GM12865 (cell line): Measurements from ENCODE around the gene CERS6.

ENCODE experiments used
- DNase-seq: peaks from one replicate; pipeline ENCODE4 v3.0.0; 2010; ENCODE audit warnings: low read depth
- H3K4me3 ChIP-seq: 2 replicates; pipeline ENCODE4 v1.5.1; 2011; ENCODE audit warnings: mild to moderate bottlenecking, low read depth, low read length, control low read depth
- TF ChIP-seq, protein P1 (sequence below): IDR thresholded peaks from 2 replicates; pipeline ENCODE4 v1.5.1; 2011; ENCODE audit warnings: low read length, control low read depth, low read depth, inconsistent platforms; ENCODE audit not compliant: insufficient read depth; ENCODE audit errors: missing control alignments

CERS6 gene

DNA sequence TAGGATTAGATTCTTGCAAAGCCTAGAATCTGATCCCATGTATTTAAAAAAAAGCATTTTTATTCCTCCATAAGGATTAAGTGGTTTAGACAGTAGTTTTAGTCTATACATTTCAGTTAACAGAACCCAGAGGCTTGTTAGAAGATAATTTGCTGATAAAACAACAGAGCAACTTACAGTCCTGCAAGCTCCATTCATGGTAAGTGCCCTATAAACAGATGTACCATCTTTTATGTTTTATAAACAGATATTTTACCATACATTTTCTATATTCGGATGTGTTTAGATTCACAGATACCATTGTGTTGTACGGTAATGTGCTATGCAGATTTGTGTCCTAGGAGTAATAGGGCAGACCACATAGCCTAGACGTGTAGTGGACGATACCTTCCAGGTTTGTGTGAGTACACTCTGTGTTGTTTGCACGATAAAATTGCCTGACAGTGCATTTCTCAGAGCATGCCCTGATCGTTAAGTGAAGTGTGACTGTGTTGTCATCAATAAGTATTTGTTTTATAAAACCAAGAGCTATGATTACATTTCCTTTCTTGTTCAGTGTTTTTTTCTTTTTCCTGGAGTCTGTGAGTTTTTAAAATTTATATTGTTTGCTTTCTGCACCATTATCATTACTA lies 54.2 kb downstream of the CERS6 start:
- TF ChIP-seq, protein P1, sequence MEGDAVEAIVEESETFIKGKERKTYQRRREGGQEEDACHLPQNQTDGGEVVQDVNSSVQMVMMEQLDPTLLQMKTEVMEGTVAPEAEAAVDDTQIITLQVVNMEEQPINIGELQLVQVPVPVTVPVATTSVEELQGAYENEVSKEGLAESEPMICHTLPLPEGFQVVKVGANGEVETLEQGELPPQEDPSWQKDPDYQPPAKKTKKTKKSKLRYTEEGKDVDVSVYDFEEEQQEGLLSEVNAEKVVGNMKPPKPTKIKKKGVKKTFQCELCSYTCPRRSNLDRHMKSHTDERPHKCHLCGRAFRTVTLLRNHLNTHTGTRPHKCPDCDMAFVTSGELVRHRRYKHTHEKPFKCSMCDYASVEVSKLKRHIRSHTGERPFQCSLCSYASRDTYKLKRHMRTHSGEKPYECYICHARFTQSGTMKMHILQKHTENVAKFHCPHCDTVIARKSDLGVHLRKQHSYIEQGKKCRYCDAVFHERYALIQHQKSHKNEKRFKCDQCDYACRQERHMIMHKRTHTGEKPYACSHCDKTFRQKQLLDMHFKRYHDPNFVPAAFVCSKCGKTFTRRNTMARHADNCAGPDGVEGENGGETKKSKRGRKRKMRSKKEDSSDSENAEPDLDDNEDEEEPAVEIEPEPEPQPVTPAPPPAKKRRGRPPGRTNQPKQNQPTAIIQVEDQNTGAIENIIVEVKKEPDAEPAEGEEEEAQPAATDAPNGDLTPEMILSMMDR = no peak
- H3K4me3 ChIP-seq = no peak overlapping the region
- DNase-seq = no peak

DNA sequence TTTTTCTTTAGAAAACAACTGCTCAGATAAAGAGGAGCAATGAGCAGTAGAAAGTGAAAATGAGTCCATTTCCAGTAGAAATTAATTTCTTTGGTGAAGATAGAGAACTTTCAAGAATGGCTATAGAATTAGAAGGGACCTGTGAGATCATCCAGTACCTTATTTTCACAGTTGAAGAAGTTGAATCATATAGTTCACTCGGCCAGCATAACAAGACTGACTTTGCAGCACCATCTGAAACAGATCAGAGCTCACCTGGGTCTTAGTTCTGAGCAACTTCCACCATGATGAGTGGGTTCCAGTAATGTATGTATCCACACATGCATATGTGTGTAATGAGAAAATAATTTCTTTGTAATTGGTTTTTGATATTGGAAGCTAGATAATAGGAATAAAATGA lies 58.6 kb downstream of the CERS6 start:
- DNase-seq = peak; percentile 39
- TF ChIP-seq, protein P1 = no peak
- no peak overlapping the region for H3K4me3 ChIP-seq

DNA sequence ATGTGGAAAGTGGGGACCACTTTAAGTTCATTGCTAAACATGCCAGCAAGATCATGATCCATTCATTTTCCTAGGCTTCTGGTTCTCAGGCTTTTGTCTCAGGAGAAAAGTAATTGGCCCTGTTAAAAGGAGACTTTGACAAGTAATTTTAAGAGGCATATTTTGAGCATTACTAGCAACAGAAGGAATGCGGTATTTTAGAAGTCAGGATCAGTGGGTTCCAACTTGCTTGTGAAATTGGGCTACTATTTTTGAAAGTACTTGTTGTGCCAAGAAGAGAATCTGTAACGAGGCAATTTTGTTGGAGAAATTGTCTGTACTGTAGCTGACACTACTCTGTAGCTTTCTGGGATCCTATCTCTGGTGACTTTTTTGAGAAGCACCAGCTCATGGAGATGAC lies 59.4 kb downstream of the CERS6 start:
- TF ChIP-seq, protein P1 = no peak
- H3K4me3 ChIP-seq = no peak overlapping the region
- no peak for DNase-seq

DNA sequence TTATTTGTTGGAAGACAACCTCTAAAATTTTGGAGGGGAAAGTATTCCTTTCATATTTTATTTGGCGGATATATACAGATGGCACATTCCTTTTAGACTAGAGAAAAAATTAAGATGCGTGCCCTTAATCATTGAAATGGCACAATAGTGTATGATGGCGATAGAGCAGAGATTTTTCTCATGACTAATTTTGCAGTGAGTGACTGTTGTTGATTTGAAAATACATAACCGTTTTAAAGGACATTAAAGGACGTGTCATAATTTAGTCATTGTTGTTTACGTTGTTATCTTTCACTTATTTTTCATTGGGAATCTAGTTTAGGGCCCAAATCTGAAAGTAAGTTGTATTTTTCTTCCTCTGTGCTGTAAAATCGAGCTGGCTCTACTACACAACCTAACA lies 61.7 kb downstream of the CERS6 start:
- DNase-seq = no peak
- H3K4me3 ChIP-seq = no peak overlapping the region
- TF ChIP-seq, protein P1 = no peak

DNA sequence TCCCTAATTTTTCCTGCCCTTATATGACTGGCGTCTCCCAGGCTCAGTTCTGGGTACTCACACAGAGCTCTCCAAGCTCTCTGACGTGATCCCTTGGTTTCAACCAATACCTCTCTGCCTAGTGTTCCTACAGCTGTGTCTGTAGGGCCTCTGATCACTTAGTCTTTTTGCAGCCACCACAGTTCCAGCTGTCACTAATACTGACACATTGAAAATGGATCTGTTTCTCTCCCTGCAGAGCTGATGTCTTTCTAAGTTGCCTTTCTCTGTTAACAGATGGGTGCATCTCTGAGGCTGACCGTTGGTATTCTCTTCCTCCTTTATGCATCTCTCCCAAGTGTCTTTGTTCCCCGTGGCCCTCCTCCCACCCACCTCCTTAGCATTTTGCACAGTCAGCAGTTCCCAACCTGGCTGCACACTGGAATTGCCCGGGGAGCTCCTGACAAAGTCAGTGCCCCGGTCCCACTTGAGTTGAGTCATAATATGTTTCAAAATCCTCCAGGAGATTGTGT lies 62.5 kb downstream of the CERS6 start:
- TF ChIP-seq, protein P1 = no peak

DNA sequence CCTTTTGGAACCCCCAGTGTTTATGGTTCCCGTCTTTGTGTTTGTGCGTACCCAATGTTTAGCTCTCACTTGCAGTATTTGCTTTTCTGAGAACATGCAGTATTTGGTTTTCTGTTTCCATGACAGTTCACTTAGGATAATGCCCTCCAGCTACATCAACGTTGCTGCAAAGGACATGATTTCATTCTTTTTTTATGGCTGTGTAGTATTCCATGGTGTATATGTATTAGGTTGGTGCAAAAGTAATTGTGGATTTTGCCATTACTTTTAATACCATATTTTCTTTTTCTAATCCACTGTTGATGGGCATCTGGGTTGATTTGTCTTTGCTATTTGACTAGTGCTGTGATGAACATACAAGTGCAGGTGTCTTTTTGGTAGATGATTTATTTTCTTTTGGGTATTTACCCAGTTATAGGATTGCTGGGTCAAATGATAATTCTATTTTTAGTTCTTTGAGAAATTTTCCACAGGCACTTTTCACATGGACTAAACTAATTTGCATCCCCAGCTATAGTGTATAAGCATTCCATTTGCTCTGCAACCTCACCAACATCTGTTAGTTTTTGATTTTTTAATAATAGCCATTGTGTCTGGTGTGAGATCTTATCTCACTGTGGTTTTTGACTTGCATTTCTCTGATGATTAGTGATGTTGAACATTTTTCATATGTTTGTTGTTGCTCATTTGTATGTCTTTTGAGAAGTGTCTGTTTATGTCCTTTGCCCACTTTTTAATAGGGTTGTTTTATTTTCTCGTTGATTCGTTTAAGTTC lies 63.6 kb downstream of the CERS6 start:
- H3K4me3 ChIP-seq = no peak overlapping the region
- DNase-seq = no peak
- TF ChIP-seq, protein P1 = no peak

More for the DNA sequence above, 62.5 kb downstream of the CERS6 start:
- DNase-seq = peak; percentile 37
- H3K4me3 ChIP-seq = no peak overlapping the region
